Lower leg skin (tissue), 4 donors: Measurements from ENCODE around the gene APC. TPM values are rescaled to one million over a fixed set of nuclear protein-coding genes. Genes with fewer than 3 reads are reported as not detected.
"Not testable (repeated sequence)": the region's sequence is repeated elsewhere in the genome, so short reads cannot be mapped to it uniquely, and the experiment has no call there.

Source experiments
- DNase-seq, 2 donors: peaks; one replicate each; pipeline ENCODE4 v3.0.0-alpha.2; 2019; ENCODE audit warnings: low spot score in 2 of 2
- H3K4me3 ChIP-seq: fragments of 200-600 bp; sonication (generic); 2 replicates; pipeline ENCODE4 v1.5.1; 2017; ENCODE audit warnings: mild to moderate bottlenecking, low read depth; ENCODE audit not compliant: poor library complexity, severe bottlenecking
- CTCF ChIP-seq, 3 donors: fragments of 450-650 bp; IDR thresholded peaks; one replicate each; pipeline ENCODE4 v1.5.1; 2016; ENCODE audit warnings: antibody characterized with exemption in 3 of 3, mild to moderate bottlenecking in 3 of 3, moderate library complexity in 2 of 3
- POLR2A ChIP-seq, 2 donors: fragments of 450-650 bp; IDR thresholded peaks; one replicate each; pipeline ENCODE4 v1.6.1; 2016 to 2017; ENCODE audit warnings: antibody characterized with exemption in 2 of 2, mild to moderate bottlenecking in 1 of 2, moderate library complexity in 1 of 2
- WGBS, 2 donors: methylation state at CpG; one replicate each; pipeline ENCODE4 v1.1.5; 2018; 5-methylcytosine and 5-hydroxymethylcytosine counted together
- intact Hi-C: fragments of 100-400 bp; cut with DNase I; formaldehyde crosslinking; loops from one replicate; pipeline ENCODE4 v1.15.0; 2023; ENCODE audit warnings: low total_unique reads
- total RNA-seq, 4 donors: library from RNA; depleted of rRNA; stranded (reverse); fragments of >200 nt; gene quantifications; one replicate each; pipeline ENCODE4 v1.1.0, GENCODE V29; 2016

APC gene
- total RNA-seq, 4 donors from 2014 or later, result 52.6 to 82.8 (median 61.9) TPM

DNA sequence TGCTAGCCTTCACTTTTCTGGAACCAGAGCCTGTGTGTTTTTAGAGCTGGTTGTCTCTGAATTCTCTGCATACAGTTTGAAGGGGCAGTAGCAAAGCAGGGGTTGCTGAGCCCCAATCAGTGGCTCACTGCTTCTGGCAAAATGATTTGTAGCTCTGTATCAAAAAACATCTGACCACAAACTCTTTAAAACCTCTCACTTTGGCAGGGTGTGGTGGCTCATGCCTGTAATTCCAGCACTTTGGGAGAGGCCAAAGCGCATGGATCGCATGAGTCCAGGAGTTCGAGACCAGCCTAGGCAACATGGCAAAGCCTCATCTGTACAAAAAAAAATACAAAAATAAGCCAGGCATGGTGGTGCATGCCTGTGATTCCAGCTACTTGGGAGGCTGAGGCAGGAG lies 28.3 kb upstream of the APC start:
- intact Hi-C loops, result no loop called here
- H3K4me3 ChIP-seq, result no peak overlapping the region
- no peak for TF ChIP-seq CTCF (IDR thresholded peaks at IDR 0.05)
- TF ChIP-seq POLR2A (IDR thresholded peaks at IDR 0.05), result no peak
- WGBS, 2 donors, result 89 to 95% methylated on average over 3 of the region's 3 CpGs
- DNase-seq, result no peak

DNA sequence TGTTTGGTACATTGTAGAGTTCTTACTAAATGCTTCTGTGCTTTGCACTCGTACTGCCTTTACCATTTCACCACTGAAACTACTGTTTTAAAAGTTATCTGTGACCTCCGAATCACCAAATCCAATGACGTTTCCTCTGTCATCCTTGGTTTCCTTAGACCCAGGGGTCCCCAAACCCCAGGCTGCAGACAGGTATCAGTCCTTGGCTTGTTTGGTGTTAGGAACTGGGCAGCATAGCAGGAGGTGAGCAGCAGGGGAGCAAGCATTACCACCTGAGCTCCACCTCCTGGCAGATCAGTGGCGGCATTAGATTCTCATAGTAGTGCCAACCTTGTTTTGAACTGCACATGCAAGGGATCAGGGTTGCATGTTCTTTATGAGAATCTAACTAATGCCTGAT lies 26.8 kb upstream of the APC start:
- DNase-seq, result no peak
- intact Hi-C loops, result no loop called here
- TF ChIP-seq POLR2A (IDR thresholded peaks at IDR 0.05), result no peak
- no peak for TF ChIP-seq CTCF (IDR thresholded peaks at IDR 0.05)
- no peak overlapping the region for H3K4me3 ChIP-seq
- 93 to 94% methylated on average over 4 of the region's 4 CpGs for WGBS, 2 donors

DNA sequence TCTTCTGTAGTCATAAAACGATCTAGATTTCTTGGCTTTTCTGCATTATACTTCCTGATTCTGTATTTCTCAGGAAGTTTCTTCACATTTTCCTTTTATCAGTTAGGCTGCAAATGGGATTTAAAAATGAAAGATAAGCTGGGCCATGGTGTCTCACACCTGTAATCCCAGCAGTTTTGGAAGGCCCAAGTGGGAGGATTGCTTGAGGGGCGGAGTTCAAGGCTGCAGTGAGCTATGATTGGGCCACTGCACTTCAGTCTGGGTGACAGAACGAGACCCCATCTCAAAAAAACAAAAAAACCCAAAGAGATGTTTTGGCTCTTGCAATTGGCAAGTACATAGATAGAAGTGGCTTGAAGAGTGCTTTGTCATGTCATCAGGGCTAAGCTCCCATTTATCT lies 26.2 kb upstream of the APC start:
- DNase-seq, result no peak
- H3K4me3 ChIP-seq, result no peak overlapping the region
- intact Hi-C loops, result no loop called here
- no peak for TF ChIP-seq POLR2A (IDR thresholded peaks at IDR 0.05)
- TF ChIP-seq CTCF (IDR thresholded peaks at IDR 0.05), result no peak
- WGBS, 2 donors, result 82 to 85% methylated on average over 3 of the region's 3 CpGs

- WGBS, 2 donors, result 94 to 97% methylated on average over 5 of the region's 5 CpGs
- intact Hi-C loops, result no loop called here
- no peak overlapping the region for H3K4me3 ChIP-seq
- TF ChIP-seq POLR2A (IDR thresholded peaks at IDR 0.05) (no peak), CTCF (IDR thresholded peaks at IDR 0.05) (no peak)
- DNase-seq, result no peak
Measured at GRCh38 chr5:112713206-112713605, 24.5 kb upstream of the APC start.

DNA sequence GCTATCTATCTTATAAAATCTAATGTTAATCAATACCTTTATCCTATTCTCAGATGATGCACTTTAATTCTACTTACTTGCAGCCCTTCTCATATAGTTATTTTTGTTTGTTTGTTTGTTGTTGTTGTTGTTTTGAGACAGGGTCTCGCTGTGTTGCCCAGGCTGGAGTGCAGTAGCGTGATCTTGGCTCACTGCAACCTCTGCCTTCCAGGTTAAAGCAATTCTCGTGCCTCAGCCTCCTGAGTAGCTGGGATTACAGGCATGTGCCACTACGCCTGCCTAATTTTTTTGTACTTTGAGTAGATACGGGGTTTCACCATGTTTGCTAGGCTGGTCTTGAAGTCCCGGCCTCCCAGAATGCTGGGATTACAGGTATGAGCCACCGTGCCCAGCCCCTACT lies 20.8 kb upstream of the APC start:
- 95 to 98% methylated on average over 7 of the region's 7 CpGs for WGBS, 2 donors
- H3K4me3 ChIP-seq, DNase-seq, intact Hi-C loops: not testable (repeated sequence)

- no peak overlapping the region for H3K4me3 ChIP-seq
- WGBS, 2 donors, result 70 to 75% methylated on average over 1 of the region's 1 CpG
- DNase-seq, result no peak
- intact Hi-C loops, result no loop called here
- TF ChIP-seq CTCF (IDR thresholded peaks at IDR 0.05) (no peak), POLR2A (IDR thresholded peaks at IDR 0.05) (no peak)
Measured at GRCh38 chr5:112717506-112718082, 20.1 kb upstream of the APC start.
